GM18520 (cell line): ENCODE measurements around the gene C14orf119.
A peak's percentile ranks its signal among the peaks of the same experiment; 100 is the strongest.

Source experiments
- ATAC-seq: cut with Tn5 transposase; IDR thresholded peaks from one replicate; pipeline ENCODE4 v1.9.1; 2021; ENCODE audit not compliant: unreplicated experiment

The C14orf119 gene

DNA sequence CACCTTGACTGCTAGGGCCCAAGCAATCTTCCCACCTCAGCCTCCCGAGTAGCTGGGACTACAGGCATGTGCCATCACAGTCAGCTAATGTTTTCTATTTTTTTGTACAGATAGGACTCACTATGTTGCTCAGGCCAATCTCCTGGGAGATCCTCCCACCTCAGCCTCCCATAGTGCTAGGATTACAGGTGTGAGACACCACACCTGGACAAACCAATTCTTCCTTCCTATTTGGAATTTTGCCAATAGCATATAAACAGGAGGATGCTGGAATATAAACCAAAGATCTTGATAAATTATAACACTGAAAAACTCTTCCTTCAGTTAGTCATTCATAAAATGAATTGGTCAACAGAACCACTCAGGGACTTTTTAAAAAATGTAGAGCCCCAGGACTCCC lies 8.7 kb upstream of the C14orf119 start:
- no peak for ATAC-seq

DNA sequence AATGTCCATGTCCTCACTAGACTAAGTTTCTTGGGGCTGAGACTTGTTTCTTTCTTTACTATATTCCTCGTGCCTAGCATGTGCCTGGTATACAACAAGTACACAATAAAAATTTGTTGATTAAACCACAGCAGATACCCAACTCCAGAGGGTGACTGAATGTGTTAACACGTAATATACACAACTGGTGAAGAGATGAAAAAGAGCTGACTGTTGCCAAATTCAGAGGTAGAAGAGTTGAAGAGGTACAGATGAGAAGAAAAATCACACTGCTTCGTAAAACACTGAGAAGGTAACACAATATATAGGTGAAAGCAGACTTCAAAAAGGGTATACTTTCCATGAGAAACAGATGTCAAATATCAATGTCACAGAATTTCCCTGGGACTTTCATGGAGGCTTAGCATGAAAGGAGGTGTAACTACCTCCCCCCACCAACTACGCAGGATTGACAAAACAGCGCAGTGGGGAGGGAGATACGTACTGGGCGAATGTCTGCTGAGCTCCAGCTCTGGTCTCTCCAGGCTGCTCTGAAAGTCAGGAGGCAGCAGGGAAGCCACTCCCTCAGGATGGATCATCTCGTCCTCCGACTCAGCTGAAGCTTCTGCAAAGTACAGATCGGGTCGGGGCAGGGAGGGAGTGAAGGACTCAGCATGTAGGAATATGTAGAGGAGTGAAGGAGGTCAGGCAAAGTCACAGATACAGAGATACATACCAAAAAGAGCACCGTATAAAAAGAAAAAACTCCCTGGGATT lies 5.6 kb upstream of the C14orf119 start:
- no peak for ATAC-seq

DNA sequence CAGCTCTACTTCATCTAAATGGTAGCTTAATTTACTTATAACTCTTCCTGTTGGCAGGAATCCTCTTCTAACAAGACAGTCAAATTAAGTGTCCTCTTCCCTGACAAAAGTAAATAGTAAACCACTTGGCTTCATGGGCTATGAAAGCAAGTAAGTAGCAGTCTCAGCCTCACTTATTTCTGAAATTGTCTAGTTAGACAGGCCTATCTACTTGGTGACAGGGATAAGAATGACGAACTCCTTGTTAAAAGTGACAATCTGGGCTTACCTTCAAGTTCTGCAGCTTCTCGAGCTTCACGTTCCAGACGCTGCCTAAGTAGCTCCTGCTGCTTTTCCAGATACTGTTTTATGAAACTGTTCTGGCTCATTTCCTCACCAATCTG lies 5.1 kb upstream of the C14orf119 start:
- ATAC-seq, result no peak

DNA sequence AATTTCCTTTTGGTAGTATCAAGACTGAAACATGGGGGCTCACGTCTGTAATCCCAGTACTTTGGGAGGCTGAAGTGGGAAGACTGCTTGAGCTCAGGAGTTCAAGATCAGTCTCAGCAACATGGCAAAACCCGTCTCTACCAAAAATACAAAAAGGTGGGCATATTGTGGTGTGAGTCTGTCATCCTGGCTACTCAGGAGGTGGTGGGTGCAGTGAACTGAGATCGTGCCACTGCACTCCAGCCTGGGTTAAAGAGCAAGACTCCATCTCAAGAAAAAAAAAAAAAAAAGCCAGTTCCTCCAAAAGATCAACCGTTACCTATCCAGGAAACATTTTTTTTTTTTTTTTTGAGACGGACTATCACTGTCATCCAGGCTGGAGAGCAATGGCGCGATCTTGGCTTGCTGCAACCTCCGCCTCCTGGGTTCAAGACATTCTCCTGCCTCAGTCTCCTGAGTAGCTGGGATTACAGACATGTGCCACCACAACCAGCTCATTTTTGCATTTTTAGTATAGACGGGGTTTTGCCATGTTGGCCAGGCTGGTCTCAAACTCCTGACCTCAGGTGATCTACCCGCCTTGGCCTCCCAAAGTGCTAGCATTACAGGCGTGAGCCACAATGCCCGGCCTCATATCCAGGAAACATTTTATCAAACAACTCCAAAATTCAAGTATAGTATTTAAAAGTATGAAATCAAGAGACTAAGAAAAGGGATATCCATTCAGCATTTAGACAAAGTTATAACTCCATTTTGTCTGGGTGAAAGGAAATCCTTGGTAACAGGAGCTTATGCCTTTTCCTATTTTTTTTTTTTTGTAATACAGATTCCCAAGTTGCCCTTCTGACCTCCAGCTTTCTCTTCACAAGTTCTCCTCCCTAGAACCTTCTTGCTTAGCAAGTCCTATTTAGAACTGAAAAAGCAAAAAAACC lies 3.7 kb upstream of the C14orf119 start:
- no peak for ATAC-seq

DNA sequence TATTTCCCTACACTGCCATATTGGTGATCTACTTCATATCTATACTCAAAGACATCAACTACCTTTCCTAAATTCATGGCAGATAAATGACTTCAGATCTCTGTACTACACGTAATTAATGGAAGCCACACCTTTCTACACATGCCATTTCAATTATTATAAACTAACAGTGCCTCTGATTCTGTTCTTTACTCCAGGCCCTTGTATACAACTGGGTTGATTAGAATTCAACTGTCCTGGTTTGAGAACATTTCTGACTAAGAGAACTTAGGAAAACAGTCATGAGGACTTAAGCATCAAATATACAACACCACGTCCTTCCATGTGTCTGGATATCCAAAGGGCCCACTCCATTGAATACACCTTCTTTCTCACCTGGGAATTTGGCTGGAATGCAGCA lies 2.2 kb upstream of the C14orf119 start:
- ATAC-seq, result no peak

DNA sequence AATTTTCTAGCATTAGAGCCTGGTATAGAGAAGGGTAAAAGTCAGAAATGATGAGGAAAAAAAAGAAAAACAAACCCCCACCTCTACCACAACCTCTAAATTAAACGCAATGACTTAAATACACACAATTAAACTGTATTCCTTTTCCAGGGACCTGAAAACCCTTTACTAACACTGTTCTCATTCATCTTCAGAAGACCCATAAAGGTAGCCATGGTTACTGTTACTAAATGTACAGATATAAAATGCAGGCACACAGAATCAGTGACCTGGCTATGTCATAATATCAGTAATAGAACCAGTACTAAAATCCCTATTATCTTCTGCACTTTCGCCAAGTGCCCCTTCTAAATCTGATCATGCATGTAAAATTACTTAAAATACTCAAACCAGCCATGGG lies 1.8 kb upstream of the C14orf119 start:
- ATAC-seq, result no peak

DNA sequence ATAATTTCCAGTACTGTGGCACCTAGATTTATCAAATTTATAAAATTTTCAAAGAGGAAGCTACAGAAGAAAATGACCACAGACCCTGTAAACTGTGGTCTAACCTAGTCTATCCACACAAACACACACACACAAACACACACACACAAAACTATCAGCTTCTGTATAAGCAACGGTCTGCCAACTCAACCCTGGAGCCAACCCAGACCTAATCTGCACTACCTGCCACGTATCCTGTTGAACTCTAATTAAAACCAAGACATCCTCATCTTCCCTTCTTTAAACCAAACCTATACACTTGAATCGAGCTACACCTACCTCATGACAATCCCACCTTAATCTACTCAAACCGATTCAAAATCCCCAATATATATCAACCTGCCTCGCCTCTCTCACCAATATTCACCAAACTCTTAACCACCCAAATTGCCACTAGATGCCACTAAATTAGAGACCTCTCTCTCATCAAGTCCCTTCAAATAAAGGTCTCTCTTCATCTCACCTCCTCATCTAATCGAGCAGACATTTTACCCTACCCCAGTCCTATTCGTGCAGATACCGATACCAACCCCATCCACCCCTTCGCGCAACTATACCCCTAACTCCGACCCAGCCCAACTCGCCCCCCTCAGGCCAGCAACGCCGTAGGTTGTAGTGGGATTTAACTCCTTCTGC lies 1.2 kb upstream of the C14orf119 start:
- ATAC-seq, result no peak

DNA sequence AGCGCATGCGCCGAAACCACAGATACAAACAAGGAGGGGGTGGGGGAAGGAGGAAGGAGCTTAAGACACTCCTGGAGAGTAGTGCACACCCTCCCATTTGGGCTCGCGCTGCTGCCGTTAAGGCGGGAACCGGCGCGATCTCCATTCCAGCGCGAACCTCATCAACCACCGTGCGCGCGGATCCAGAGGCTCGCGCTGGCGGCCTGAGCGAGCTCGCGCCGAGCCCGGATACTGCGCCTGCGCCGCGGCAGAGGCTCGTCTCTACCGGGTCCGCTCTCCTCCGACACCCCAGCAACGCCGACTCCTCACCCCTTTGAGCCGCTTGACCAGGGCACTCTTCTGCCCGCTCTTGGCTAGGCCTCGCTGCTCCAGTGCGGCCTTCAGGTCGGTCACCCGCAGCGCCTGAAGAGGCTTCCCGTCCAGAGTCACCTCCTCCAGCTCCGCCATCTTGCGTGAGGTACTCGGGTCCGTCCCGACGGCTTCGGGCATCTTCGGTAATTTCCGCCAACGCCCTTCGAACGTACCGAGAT lies 574 bp upstream of the C14orf119 start, which contains the start of gene ACIN1:
Gene ACIN1, minus strand, starts transcription at position 471 of the 530 bp plus-strand sequence. Its CDS starts 24 bp downstream, at position 447.
- ATAC-seq, result peak; percentile 16

DNA sequence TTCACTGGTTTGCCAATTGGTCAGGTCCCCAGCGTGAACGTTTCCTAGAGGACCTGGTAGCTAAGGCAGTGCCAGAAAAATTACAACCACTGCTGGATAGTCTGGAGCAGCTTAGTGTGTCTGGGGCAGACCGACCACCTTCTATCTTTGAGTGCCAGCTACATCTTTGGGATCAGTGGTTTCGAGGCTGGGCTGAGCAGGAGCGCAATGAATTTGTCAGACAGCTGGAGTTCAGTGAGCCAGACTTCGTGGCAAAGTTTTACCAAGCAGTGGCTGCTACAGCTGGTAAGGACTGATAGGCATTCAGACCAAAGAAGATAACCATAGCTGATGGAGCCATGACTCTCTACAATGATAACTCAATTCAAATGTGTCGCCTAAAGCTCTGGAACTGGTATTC lies 2.5 kb downstream of the C14orf119 start:
- no peak for ATAC-seq

DNA sequence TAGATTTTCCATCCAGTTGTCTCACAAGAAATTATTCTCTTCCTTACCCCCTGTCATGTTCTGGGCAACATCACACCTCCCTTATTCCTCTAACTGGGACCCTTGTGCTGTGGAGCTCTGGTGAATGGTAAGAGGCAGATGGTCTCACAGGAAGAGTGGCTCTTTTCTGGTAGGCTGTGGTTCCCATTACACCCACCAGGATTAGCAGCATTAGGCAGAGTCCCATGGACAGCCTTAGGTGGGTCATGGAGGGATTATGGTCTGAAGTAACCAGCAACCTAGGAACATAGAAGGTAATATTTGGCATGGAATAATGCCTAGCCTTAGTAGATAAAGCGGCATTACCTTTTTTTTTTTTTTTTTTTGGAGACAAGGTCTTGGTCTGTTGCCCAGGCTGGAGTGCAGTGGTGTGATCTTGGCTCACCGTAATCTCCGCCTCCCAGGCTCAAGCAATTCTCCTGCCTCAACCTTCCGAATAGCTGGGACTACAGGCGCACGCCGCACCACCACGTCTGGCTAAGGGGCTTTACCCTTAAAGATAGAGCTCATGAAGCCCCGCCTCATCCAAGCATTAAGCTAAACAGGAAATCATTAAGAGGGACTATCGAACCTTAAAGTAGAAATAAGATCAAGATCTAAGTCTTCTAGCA lies 4.0 kb downstream of the C14orf119 start:
- ATAC-seq, result no peak

DNA sequence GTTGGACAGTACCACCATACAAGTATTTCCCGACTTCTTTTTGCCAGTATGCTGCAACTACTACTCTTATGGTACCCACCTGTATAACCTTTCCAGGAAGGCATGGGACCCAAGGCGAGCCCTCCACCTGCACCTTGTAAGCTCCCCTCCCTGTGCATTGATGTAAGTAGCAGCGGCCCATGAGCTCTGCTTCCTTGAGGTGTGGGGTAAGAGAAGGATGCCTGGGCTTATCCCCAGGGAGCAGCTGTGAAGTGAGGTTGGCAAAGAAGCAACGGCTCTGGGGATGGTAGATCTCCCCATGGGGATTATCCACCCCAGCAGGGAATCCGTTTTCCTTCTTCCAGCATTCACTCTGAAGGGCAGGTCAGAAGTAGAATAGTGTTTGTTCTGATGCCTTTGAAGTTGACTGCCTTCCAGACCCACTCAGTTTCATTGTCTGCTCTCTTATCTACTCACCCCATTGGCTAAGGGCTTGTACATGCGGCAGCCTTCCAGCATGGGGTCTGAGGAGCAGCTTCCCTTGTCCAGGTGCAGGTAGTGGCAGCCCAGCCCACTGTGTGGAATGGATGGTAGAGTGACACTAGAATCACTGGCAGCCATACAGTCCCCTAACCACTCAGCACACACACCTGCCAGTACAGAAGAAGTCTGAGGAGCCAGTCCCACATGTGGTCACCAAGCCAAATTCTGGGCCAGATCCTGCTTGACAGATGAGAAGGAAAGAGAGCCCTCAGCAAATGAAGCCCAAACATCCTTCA lies 6.1 kb downstream of the C14orf119 start:
- ATAC-seq, result no peak

DNA sequence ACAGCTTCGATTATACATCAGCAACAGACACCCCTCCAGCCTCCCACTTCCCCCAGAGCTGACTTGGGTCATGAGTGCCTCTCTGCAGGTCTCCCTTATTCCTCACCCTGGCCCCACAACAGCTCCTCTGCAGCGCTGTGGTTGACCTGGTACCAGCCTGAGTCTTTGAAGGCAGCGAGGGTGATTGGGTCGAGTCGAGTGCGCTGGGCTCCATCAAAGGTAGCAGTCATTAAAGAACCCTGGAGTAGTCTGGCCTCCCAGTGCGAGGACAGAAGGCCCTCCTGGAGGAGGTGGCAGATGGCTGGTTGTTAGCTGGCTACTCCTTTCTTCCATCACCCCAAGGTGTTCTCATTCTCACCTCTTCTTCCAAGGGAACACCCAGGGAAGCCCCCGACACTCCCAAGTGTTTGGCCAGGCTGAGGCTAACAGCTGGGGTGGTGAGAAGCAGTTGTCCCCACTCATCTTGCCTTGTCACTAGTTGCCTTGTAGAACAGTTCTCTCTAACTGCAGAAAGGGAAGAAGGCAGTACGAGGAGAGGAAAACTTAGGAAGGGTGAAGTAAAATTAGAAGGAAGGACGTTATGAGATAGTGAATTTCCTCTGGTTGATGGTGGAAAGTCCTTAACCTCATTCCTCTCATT lies 6.8 kb downstream of the C14orf119 start:
- ATAC-seq, result no peak

DNA sequence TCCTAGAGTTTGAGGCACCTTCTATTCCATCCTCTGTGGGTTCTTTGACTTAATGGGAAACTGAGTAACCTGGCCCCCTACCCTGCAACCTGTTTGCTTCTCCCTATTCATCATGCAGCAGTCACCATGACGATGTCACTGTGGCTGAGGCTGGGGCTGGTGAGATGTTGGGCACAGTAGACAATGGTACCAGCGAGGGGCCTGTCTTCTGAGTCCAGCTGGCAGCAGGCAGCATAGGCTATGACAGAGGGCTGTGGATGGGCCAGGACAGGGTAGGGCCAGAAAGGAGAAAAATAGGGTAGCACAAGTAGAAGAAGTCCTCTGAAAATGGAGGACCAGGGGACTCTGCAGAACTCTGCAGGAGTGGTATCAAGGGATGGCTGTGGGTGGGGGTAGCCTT lies 7.5 kb downstream of the C14orf119 start:
- no peak for ATAC-seq

DNA sequence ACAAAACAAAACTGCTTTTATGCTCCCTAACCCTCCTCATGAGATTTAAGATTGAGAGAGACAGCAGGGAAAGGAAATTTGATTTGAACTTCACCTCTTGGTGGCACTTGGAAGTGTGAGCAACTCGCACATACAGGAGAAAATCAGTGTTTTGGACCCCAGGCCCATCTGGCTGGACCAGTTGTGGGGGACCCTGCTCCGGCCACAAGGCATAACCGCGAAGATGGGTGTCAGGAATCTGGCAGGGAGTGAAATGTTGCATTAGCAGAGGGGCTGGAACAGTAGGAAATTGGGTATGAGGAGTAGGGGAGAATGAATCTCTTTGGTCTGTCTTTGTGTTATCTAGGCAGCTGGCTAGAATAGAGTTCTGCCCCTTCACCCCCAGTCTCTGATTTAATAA lies 8.3 kb downstream of the C14orf119 start:
- ATAC-seq, result no peak

DNA sequence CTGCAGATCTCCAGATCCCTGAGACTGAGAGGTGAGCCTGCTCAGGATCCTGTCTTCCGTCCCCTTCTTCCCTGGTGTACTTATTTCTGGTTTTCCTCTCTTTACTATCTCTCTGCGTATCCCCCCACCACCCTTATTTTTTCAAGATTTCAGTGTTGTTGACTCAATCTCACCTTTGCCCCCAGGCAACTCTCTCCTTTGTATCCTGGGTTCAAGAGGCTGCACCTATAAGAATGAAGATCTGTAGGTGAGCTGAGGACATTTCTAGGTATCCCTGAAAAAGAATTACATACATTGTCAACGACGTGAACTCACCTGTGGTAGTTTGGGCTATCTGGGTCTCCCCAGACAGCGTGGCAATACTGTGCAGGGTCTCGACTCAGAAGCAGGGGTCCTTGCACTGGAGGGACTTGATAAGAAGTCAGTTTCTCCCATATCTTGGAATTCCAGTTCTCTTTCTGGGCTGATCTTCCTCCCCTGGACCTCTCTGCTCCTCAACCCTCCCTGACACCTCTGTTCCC lies 8.8 kb downstream of the C14orf119 start:
- ATAC-seq, result no peak

DNA sequence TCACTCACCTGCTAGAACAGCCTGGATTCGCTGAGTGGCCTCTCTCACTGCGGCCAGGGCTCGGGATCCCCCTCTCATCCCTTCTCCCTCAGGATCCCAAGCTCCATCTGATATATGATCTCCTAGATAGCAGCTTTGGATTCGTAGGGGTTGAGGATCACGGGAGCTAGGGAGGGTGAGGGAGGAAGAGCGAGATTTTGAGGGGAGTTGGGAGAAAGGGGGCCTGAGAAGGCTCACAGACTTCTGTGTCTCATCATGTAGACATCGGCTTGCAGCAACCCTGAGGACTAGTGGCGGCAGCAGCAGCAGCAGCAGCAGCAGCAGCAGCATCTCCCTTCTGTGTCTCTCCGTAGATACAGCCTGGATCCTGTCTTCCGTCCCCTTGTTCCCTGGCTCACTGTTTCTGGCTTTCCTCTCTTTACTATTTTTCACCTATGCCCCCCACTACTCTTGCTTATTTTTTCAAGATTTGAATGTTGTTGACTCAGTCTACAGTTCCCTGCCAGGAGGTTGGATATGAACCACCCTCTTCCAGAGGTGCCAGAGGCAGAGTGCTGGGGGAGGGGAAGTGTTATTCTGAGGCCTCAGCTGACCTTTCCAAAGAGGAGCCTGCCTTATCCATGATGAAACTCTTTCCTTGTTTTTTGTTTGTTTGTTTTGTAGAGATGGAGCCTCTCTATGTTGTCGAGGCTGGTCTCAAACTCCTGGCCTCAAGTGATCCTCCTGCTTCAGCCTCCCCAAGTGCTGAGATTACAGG lies 9.5 kb downstream of the C14orf119 start, which contains the start of gene CIROP:
Gene CIROP, minus strand, starts transcription at position 399 of the 757 bp plus-strand sequence. Its CDS starts 69 bp downstream, at position 330.
- no peak for ATAC-seq

DNA sequence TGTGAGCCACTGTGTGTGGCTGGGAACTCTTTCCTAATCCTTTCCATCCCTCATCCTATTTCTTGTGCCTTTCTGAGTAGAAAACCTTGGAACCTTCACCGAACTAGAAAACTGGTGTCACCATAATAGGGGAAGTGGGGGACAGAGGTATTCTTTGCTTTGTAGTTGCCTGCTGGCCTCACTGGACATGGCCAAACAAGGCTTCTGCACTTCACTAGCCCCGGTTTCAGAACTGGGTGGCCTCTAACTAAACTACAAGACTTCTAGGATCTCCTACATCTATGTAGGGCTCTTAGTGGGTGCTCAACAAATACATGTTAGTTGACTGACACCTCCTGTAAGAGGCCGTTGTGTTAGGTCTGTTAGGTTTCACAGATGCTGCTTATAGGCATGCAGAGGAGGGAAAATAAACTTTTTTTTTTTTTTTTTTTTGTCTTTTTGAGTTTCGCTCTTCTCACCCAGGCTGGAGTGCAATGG lies 10.1 kb downstream of the C14orf119 start:
- no peak for ATAC-seq

DNA sequence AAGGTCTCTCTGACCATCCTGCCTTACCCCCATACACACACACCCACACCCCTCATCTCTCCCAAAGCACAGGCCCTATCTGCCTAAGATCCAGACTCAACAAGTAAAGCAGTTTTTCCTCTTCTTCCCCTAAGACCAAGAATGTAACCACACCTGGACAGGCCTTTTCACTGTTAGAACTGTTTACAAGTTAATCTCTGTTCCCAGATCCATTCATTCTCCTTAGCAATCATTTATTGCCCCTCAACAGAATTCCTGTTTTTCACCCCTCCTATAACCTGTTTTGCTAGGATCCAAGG lies 11.4 kb downstream of the C14orf119 start:
- ATAC-seq, result no peak
